GM15510 (cell line): ENCODE measurements around the gene PPP3CB.

Source experiments
- POLR2A ChIP-seq: IDR thresholded peaks from 3 replicates; pipeline ENCODE4 v1.6.1; 2011; ENCODE audit warnings: borderline replicate concordance; ENCODE audit not compliant: insufficient read length; ENCODE audit errors: extremely low read depth

The PPP3CB gene

DNA sequence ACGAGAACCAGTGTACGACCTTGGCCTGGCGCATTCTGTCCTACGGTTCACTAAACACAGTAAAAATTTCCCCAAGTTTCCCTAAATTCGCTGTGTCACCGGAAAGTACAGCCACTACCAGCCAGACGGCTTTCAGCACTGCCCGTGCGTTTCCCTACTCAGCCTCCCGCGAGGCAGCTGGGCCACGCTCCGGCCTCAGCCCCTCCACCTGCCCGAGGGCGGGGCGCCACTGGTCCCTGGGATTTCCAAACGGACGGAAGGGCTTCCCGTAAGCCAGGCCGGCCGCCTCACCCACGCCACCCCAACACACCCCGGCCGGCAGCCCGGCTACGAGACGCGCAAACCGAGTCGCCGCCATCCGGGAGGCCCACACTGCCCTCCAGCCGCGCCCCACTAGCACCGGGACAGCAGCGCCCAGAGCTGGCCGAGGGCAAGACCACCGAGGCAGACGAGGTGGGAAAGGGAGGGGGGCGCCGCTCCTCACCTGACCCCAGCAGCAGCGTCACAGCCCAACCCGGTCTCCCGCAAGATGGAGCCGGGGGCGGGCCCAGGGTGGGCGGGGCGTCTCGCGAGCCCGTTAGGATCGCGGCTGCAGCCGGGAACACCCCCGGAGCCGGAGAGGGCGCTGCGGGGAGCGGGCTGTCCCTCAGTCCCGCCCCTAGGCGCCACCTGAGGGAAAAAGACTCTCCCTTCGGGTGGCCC, 82.1 kb downstream of the PPP3CB start, which contains the start of gene ANXA7:
ANXA7 (minus strand) TSS at position 531 of the 702 bp plus-strand sequence. CDS start 13,202 bp downstream, outside the sequence.
- TF ChIP-seq POLR2A, result peak; percentile 76

DNA sequence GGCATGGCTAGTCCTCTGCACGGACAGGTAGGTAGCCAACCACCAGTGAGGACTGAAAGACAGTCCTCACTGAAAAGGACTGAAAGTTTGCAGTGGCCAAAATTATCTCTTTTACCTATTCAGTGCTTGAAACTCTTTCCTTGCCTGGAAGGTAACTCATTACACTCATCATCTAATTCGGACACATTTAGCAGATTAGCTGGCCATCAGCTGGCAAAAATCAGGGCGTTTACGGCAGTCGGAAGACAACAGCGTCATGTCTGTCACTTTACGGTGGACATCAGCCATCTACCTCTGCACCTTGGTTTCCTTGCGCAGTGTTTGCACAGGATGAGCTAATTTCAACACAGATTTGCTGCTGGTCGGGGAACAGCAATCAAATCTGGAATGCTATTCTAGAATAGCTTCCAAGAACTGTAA, 82.7 kb downstream of the PPP3CB start:
- TF ChIP-seq POLR2A, result no peak

DNA sequence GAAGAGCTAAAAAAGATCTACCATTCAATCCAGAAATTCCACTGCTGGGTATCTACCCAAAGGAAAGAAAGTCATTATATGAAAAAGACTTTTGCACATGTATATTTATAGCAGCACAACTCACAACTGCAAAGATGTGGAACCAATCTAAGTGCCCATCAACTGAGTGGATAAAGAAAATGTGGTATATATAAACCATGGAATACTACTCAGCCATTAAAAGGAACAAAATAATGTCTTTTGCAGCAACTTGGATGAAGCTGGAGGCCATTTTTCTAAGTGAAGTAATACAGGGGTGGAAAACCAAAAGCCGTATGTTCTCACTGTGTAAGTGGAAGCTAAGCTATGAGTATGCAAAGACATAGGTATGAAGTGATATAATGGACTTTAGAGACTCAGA, 84.9 kb downstream of the PPP3CB start:
- TF ChIP-seq POLR2A, result no peak

DNA sequence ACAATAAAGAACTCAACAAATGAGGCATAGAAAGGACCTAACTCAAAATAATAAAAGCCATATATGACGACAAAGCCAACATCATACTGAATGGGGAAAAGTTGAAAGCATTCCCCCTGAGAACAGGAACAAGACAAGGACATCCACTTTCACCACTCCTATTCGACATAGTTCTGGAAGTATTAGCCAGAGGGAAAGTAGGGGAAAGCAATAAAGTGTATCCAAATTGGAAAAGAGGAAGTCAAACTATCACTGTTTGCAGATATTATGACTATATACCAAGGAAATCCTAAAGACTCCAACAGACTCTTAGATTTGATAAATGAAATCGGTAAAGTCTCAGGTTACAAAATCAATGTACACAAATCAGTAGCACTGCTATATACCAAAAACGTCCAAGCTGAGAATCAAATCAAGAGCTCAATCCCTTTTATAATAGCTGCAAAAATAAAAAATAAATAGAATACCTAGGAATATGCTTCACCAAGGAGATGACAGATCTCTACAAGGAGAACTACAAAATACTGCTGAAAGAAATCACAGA, 86.8 kb downstream of the PPP3CB start:
- TF ChIP-seq POLR2A, result no peak

GRCh38 chr10:73408061-73408460, 87.8 kb downstream of the PPP3CB start:
- no peak for TF ChIP-seq POLR2A

GRCh38 chr10:73407495-73407894, 88.3 kb downstream of the PPP3CB start:
- TF ChIP-seq POLR2A, result no peak

DNA sequence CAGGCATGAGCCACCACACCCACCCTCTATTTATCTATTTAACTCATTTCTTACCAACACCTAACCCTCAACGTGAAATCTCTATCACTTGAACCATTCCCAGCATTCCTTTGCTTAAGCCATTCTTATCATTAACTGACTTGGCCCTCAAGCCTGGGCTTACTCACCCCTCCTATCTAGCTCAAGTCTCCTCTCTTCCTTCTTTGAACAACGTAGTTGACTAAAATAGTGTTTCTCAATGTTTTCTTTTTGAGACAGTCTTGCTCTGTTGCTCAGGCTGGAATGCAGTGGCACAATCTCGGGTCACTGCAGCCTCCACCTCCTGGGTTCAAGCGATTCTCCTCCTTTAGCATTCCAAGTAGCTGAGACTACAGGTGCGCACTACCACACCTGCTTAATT, 89.0 kb downstream of the PPP3CB start:
- TF ChIP-seq POLR2A, result no peak

GRCh38 chr10:73405556-73405955, 90.3 kb downstream of the PPP3CB start:
- no peak for TF ChIP-seq POLR2A

DNA sequence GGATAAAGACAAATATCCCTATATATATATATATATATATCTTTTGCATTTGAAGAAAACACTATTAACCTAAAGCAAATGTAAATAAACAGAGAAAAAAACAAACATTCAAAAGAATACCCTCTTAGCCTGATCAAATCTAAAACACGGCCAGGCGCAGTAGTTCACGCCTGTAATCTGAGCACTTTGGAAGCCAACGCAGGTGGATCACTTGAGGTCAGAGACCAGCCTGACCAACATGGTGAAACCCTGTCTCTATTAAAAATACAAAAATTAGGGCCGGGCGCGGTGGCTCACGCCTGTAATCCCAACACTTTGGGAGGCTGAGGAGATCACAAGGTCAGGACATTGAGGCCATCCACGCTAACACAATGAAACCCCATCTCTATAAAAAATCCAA, 91.1 kb downstream of the PPP3CB start:
- no peak for TF ChIP-seq POLR2A

GRCh38 chr10:73401636-73402035, 94.2 kb downstream of the PPP3CB start:
- TF ChIP-seq POLR2A, result no peak

DNA sequence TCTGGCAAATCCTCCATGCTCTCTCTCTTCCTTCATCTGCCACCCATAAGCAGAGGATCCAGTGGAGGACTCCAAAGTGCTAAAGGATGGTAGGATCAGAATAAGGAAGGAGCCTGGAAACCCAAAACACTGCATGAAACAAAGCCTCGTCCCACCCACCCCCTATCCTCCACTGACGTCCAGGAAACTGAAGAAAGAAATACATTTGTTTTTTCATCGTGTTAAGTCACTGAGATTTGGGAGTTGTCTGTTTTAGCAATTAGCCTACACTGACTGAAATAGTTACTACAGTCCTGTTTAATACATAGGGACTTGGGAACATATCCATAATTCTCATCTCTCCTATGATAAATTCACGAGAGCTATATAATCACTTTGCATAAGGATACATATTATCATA, 96.8 kb downstream of the PPP3CB start:
- TF ChIP-seq POLR2A, result no peak

DNA sequence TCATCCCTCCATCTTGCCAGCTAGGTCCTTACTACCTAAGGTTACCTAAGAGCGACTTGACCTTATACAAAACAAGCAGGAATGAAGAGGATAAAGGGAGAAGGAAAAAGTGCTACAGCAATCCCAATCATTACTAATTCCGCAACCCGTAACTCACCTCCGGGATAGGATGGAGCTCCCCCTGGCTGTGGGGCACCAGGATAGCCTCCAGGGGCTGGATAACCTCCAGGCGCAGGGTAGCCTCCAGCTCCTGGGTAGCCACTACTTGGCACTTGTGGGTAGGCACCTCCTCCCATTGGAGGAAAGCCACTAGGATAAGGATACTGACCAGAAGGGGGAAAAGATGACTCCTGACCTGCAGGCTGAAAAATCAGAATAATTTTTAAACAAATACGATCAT, 97.8 kb downstream of the PPP3CB start:
- no peak for TF ChIP-seq POLR2A

GRCh38 chr10:73388228-73388627, 107.6 kb downstream of the PPP3CB start:
- TF ChIP-seq POLR2A, result no peak

DNA sequence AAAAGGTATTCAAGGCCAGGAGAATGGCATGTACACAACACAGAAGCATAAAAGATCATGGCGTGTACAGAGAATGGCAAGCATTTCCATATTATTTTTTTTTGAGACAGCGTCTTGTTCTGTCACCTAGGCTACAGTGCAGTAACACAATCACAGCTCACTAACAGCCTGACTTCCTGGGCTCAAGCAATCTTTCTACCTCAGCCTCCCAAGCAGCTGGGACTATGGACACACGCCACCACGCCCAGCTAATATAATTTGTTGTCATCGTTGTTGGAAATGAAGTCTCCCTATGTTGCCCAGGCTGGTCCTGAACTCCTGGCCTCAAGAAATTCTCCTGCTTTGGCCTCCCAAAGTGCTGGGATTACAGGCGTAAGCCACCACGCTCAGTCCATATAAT, 109.2 kb downstream of the PPP3CB start:
- no peak for TF ChIP-seq POLR2A
